HCT116 (cell line): Measurements from ENCODE around the gene TPRG1L. TPM values are rescaled to one million over a fixed set of nuclear protein-coding genes. Genes with fewer than 3 reads are reported as not detected.

ENCODE experiments used
- ATAC-seq: fragments of 200-7000 bp; cut with Tn5 transposase; 2 replicates; pipeline ENCODE4 v1.9.1; 2020; ENCODE audit warnings: mild to moderate bottlenecking, moderate library complexity
- BruUV-seq: library from RNA; stranded (reverse); fragments of 400-500 nt; replicated peaks from 2 replicates; lab custom pipeline; 2021; lab: Mats Ljungman, UMichigan
- CTCF ChIA-PET: fragments of 300-600 bp; sonication (Branson Sonifier 250); formaldehyde crosslinking; loops from one replicate; lab custom pipeline; 2021; ENCODE audit warnings: antibody characterized with exemption; lab: Charles Lee
- POLR2A ChIA-PET: fragments of 300-600, 350-600 bp; sonication (Branson Sonifier 250); formaldehyde crosslinking; loops from one replicate; lab custom pipeline; 2021; ENCODE audit warnings: antibody characterized with exemption; lab: Charles Lee
- RAD21 ChIA-PET, 2 experiments: fragments of 300-600 bp; sonication (Branson Sonifier 250); formaldehyde crosslinking; loops; one replicate each; lab custom pipeline; 2023; ENCODE audit warnings: low total read pairs in 2 of 2; ENCODE audit not compliant: uncharacterized antibody in 2 of 2, unreplicated experiment in 2 of 2, low non-redundant PET in 1 of 2; lab: Charles Lee
- DNase-seq: peaks from one replicate; pipeline ENCODE4 v3.0.0-alpha.2; 2010; ENCODE audit warnings: low read depth, low spot score
- H2AFZ ChIP-seq: fragments of 200-600 bp; shearing (Covaris generic), sonication (generic); 2 replicates; pipeline ENCODE4 v1.6.1; 2017; ENCODE audit warnings: low read depth, mixed run types, mixed read lengths, antibody characterized with exemption, low read length; ENCODE audit not compliant: poor library complexity, severe bottlenecking
- H3K27ac ChIP-seq: 2 replicates; pipeline ENCODE4 v1.5.1; 2012; ENCODE audit warnings: low read depth, low read length
- H3K27me3 ChIP-seq: fragments of 200-600 bp; sonication (generic); 2 replicates; pipeline ENCODE4 v1.6.1; 2016; ENCODE audit warnings: mixed run types, low read length, mixed read lengths; ENCODE audit not compliant: insufficient read depth
- H3K36me3 ChIP-seq, 2 experiments: fragments of 200-500 bp in 1 of 2; fragments of 200-600 bp in 1 of 2; sonication (Bioruptor generic) in 1 of 2; sonication (generic) in 1 of 2; 2 replicates each; pipeline versions ENCODE4 v1.5.1 to v1.6.1; 2014 to 2016; ENCODE audit warnings: low read length in 2 of 2, inconsistent platforms in 1 of 2, mixed read lengths in 1 of 2, mixed run types in 1 of 2; ENCODE audit not compliant: insufficient read depth in 2 of 2, control insufficient read depth in 1 of 2
- H3K4me1 ChIP-seq, 2 experiments: fragments of 200-600 bp in 1 of 2; sonication (generic) in 1 of 2; 2 replicates each; pipeline versions ENCODE4 v1.5.1 to v1.6.1; 2012 to 2017; ENCODE audit warnings: low read length in 2 of 2, inconsistent platforms in 1 of 2, mild to moderate bottlenecking in 1 of 2, mixed read lengths in 1 of 2, mixed run types in 1 of 2, moderate library complexity in 1 of 2; ENCODE audit not compliant: insufficient read depth in 2 of 2, control insufficient read depth in 1 of 2
- H3K4me2 ChIP-seq: fragments of 200-600 bp; sonication (generic); 2 replicates; pipeline ENCODE4 v1.6.1; 2017; ENCODE audit warnings: mixed run types, low read length, mixed read lengths
- H3K4me3 ChIP-seq, 2 experiments: fragments of 200-600 bp in 1 of 2; sonication (generic) in 1 of 2; replicated peaks in 1 of 2; 2 replicates each; pipeline ENCODE4 v1.5.1; 2011 to 2016; ENCODE audit warnings: low read length in 2 of 2, control low read depth in 1 of 2, low read depth in 1 of 2, mild to moderate bottlenecking in 1 of 2, mixed read lengths in 1 of 2, mixed run types in 1 of 2
- H3K79me2 ChIP-seq: fragments of 200-600 bp; sonication (generic); 2 replicates; pipeline ENCODE4 v1.6.1; 2017; ENCODE audit warnings: mild to moderate bottlenecking, mixed run types, low read length, moderate library complexity, mixed read lengths; ENCODE audit not compliant: insufficient read depth
- H3K9ac ChIP-seq: fragments of 200-600 bp; sonication (generic); 2 replicates; pipeline ENCODE4 v1.6.1; 2016; ENCODE audit warnings: low read length, mixed read lengths
- H3K9me2 ChIP-seq: fragments of 200-600 bp; sonication (generic), shearing (Covaris generic); 2 replicates; pipeline ENCODE4 v1.6.1; 2017; ENCODE audit warnings: mixed run types, mild to moderate bottlenecking, moderate library complexity; ENCODE audit not compliant: insufficient read depth
- H3K9me3 ChIP-seq, 2 experiments: fragments of 200-500 bp in 1 of 2; fragments of 200-600 bp in 1 of 2; sonication (Bioruptor generic) in 1 of 2; sonication (generic) in 1 of 2; 2 replicates each; pipeline ENCODE4 v1.6.1; 2014 to 2017; ENCODE audit warnings: low read length in 2 of 2, mixed read lengths in 2 of 2, inconsistent platforms in 1 of 2, low read depth in 1 of 2, mild to moderate bottlenecking in 1 of 2, mixed run types in 1 of 2, moderate library complexity in 1 of 2; ENCODE audit not compliant: control insufficient read depth in 1 of 2, insufficient read depth in 1 of 2
- H4K20me1 ChIP-seq: fragments of 200-600 bp; sonication (generic), shearing (Covaris generic); 2 replicates; pipeline ENCODE4 v1.6.1; 2017; ENCODE audit warnings: mixed run types, mild to moderate bottlenecking, moderate library complexity; ENCODE audit not compliant: insufficient read depth
- CBX3 ChIP-seq: IDR thresholded peaks from 2 replicates; pipeline ENCODE4 v1.6.1; 2012; ENCODE audit warnings: low read depth
- CEBPB ChIP-seq: IDR thresholded peaks from 2 replicates; pipeline ENCODE4 v1.6.1; 2012; ENCODE audit warnings: low read depth
- ELF1 ChIP-seq: IDR thresholded peaks from 2 replicates; pipeline ENCODE4 v1.6.1; 2012; ENCODE audit warnings: low read depth, borderline replicate concordance
- EZH2 ChIP-seq: fragments of 200-600 bp; sonication (generic); IDR thresholded peaks from 2 replicates; pipeline ENCODE4 v1.6.1; 2017; ENCODE audit warnings: antibody characterized with exemption, mixed run types
- EZH2phosphoT487 ChIP-seq: fragments of 200-600 bp; IDR thresholded peaks from 2 replicates; pipeline ENCODE4 v1.6.1; 2018; ENCODE audit warnings: antibody characterized with exemption, borderline replicate concordance
- JUND ChIP-seq: IDR thresholded peaks from 2 replicates; pipeline ENCODE4 v1.6.1; 2012
- POLR2A ChIP-seq: IDR thresholded peaks from 2 replicates; pipeline ENCODE4 v1.7.0; 2011; ENCODE audit warnings: borderline replicate concordance; ENCODE audit not compliant: insufficient read depth, insufficient read length; ENCODE audit errors: extremely low read depth
- POLR2AphosphoS5 ChIP-seq: IDR thresholded peaks from 2 replicates; pipeline ENCODE4 v1.6.1; 2011; ENCODE audit warnings: mild to moderate bottlenecking, low read depth, low read length, moderate library complexity
- SIN3A ChIP-seq: IDR thresholded peaks from 2 replicates; pipeline ENCODE4 v1.6.1; 2012; ENCODE audit warnings: low read depth
- SP1 ChIP-seq: IDR thresholded peaks from 2 replicates; pipeline ENCODE4 v1.6.1; 2012; ENCODE audit warnings: low read depth
- TCF7L2 ChIP-seq: IDR thresholded peaks from 2 replicates; pipeline ENCODE4 v1.7.0; 2011; ENCODE audit warnings: borderline replicate concordance, inconsistent platforms; ENCODE audit not compliant: insufficient read depth, insufficient read length; ENCODE audit errors: extremely low read depth
- YY1 ChIP-seq: IDR thresholded peaks from 2 replicates; pipeline ENCODE4 v1.6.1; 2011; ENCODE audit warnings: low read length, low read depth, moderate library complexity, mild to moderate bottlenecking; ENCODE audit not compliant: insufficient replicate concordance; ENCODE audit errors: extremely low read depth
- ZFX ChIP-seq: fragments of 450-650 bp; IDR thresholded peaks from 2 replicates; pipeline ENCODE4 v1.6.1; 2017
- ZNF274 ChIP-seq: fragments of 200-500 bp; sonication (Bioruptor generic); IDR thresholded peaks from 2 replicates; pipeline ENCODE4 v1.6.1; 2014; ENCODE audit warnings: mild to moderate bottlenecking, low read depth, low read length, inconsistent platforms
- intact Hi-C: fragments of 100-400 bp; cut with micrococcal nuclease; formaldehyde crosslinking; loops from 2 replicates; pipeline ENCODE4 v1.10.0; 2022
- total RNA-seq: library from RNA; stranded (reverse); gene quantifications from one replicate; pipeline ENCODE4 v1.2.1, GENCODE V29; 2021; ENCODE audit not compliant: unreplicated experiment
- TF ChIP-seq, protein P1 (sequence below): IDR thresholded peaks from 2 replicates; pipeline ENCODE4 v1.6.1; 2012; ENCODE audit warnings: low read depth
- TF ChIP-seq, protein P2 (sequence below): IDR thresholded peaks from 2 replicates; pipeline ENCODE4 v1.6.1; 2011; ENCODE audit warnings: mild to moderate bottlenecking, low read length, moderate library complexity; ENCODE audit not compliant: insufficient replicate concordance; ENCODE audit errors: extremely low read depth
- TF ChIP-seq, protein P3 (sequence below), 3 experiments: fragments of 200-600 bp in 1 of 3; sonication (generic) in 1 of 3; IDR thresholded peaks in 2 of 3; conservative IDR thresholded peaks in 1 of 3; 2 replicates each; pipeline ENCODE4 v1.5.1; 2012 to 2017; ENCODE audit warnings: low read depth in 2 of 3, low read length in 2 of 3, antibody characterized with exemption in 1 of 3, borderline replicate concordance in 1 of 3, control low read depth in 1 of 3, mild to moderate bottlenecking in 1 of 3, mixed read lengths in 1 of 3, mixed run types in 1 of 3, moderate library complexity in 1 of 3; ENCODE audit not compliant: insufficient read depth in 1 of 3

TPRG1L gene
- total RNA-seq, 1 experiment from 2014 or later = 25.6 TPM

DNA sequence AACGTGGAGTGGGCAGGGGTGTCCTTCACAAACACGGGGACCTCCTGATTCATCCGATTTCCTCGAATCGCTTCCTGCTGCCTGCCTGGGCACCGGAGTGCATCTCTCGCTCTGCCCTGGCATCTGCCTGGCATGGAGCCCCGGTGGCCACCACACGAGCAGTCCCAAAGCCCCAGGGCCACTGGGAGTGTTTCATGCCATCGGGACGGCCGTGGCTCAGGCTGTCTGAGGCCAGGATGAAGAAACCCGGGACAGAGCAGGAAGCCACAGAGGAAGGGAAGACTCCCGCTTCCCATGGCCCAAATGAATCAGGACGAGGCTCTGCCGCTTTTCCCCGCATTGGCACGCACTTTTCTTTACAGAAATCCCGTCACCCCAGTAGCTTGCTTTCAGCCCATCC, 45.9 kb upstream of the TPRG1L start:
- ChIA-PET RAD21 (no interaction called here), CTCF (no interaction called here), POLR2A (no interaction called here)
- Histone ChIP-seq H3K4me3 (no peak overlapping the region), H3K9ac (no peak overlapping the region), H3K36me3 (no peaks in the 10 kb centered on the region), H3K27me3 (no peaks in the 10 kb centered on the region), H2AFZ (no peak overlapping the region), H3K4me1 (no peaks in the 10 kb centered on the region), H3K4me2 (no peak overlapping the region), H3K9me2 (no peaks in the 10 kb centered on the region), H4K20me1 (no peaks in the 10 kb centered on the region), H3K27ac (no peak overlapping the region), H3K79me2 (no peaks in the 10 kb centered on the region), H3K9me3 (no peaks in the 10 kb centered on the region)
- DNase-seq = no peak
- BruUV-seq = no TSS peak
- intact Hi-C loops = no loop called here
- TF ChIP-seq YY1 (no peak), JUND (no peak), ELF1 (no peak), POLR2A (no peak), EZH2phosphoT487 (no peak), ZFX (no peak), EZH2 (no peak), SIN3A (no peak), TCF7L2 (no peak), ZNF274 (no peak), CBX3 (no peak), SP1 (no peak), CEBPB (no peak), POLR2AphosphoS5 (no peak)
- TF ChIP-seq, protein P1, sequence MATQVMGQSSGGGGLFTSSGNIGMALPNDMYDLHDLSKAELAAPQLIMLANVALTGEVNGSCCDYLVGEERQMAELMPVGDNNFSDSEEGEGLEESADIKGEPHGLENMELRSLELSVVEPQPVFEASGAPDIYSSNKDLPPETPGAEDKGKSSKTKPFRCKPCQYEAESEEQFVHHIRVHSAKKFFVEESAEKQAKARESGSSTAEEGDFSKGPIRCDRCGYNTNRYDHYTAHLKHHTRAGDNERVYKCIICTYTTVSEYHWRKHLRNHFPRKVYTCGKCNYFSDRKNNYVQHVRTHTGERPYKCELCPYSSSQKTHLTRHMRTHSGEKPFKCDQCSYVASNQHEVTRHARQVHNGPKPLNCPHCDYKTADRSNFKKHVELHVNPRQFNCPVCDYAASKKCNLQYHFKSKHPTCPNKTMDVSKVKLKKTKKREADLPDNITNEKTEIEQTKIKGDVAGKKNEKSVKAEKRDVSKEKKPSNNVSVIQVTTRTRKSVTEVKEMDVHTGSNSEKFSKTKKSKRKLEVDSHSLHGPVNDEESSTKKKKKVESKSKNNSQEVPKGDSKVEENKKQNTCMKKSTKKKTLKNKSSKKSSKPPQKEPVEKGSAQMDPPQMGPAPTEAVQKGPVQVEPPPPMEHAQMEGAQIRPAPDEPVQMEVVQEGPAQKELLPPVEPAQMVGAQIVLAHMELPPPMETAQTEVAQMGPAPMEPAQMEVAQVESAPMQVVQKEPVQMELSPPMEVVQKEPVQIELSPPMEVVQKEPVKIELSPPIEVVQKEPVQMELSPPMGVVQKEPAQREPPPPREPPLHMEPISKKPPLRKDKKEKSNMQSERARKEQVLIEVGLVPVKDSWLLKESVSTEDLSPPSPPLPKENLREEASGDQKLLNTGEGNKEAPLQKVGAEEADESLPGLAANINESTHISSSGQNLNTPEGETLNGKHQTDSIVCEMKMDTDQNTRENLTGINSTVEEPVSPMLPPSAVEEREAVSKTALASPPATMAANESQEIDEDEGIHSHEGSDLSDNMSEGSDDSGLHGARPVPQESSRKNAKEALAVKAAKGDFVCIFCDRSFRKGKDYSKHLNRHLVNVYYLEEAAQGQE = no peak
- TF ChIP-seq, protein P2, sequence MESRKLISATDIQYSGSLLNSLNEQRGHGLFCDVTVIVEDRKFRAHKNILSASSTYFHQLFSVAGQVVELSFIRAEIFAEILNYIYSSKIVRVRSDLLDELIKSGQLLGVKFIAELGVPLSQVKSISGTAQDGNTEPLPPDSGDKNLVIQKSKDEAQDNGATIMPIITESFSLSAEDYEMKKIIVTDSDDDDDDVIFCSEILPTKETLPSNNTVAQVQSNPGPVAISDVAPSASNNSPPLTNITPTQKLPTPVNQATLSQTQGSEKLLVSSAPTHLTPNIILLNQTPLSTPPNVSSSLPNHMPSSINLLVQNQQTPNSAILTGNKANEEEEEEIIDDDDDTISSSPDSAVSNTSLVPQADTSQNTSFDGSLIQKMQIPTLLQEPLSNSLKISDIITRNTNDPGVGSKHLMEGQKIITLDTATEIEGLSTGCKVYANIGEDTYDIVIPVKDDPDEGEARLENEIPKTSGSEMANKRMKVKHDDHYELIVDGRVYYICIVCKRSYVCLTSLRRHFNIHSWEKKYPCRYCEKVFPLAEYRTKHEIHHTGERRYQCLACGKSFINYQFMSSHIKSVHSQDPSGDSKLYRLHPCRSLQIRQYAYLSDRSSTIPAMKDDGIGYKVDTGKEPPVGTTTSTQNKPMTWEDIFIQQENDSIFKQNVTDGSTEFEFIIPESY = no peak
- TF ChIP-seq, protein P3, sequence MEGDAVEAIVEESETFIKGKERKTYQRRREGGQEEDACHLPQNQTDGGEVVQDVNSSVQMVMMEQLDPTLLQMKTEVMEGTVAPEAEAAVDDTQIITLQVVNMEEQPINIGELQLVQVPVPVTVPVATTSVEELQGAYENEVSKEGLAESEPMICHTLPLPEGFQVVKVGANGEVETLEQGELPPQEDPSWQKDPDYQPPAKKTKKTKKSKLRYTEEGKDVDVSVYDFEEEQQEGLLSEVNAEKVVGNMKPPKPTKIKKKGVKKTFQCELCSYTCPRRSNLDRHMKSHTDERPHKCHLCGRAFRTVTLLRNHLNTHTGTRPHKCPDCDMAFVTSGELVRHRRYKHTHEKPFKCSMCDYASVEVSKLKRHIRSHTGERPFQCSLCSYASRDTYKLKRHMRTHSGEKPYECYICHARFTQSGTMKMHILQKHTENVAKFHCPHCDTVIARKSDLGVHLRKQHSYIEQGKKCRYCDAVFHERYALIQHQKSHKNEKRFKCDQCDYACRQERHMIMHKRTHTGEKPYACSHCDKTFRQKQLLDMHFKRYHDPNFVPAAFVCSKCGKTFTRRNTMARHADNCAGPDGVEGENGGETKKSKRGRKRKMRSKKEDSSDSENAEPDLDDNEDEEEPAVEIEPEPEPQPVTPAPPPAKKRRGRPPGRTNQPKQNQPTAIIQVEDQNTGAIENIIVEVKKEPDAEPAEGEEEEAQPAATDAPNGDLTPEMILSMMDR (IDR thresholded peaks at IDR 0.05 in 2 of 3, conservative IDR thresholded peaks at IDR 0.05 in 1 of 3; ENCODE audit: borderline replicate concordance in 1 of 3, insufficient read depth in 1 of 3, low read depth in 2 of 3, low read length in 2 of 3) = no peak
- ATAC-seq = no peak
